Forelimb muscle (tissue), 1 donor: ENCODE results near the gene SIGMAR1. TPM values are rescaled to one million over a fixed set of nuclear protein-coding genes. Genes with fewer than 3 reads are reported as not detected.

Experiments used
- DNase-seq: peaks from one replicate; pipeline ENCODE4 v3.0.0-alpha.2; 2013; ENCODE audit warnings: low read depth
- polyA plus RNA-seq: library from polyadenylated mRNA; unstranded; fragments of 120-200 nt; gene quantifications from one replicate; pipeline ENCODE4 v1.2.1, GENCODE V29; 2013; ENCODE audit not compliant: insufficient read length

SIGMAR1 gene
- polyA plus RNA-seq, result 47.3 TPM

- no peak for DNase-seq
These were observed at the start of gene SIGMAR1 for GRCh38 chr9:34637356-34638137. SIGMAR1 (minus strand) TSS chr9:34637787; CDS start chr9:34637697, 90 bp downstream.

GRCh38 chr9:34686732-34687131 lies 49.1 kb upstream of the SIGMAR1 start:
- no peak for DNase-seq

GRCh38 chr9:34686231-34686630 lies 48.6 kb upstream of the SIGMAR1 start:
- DNase-seq, result no peak

- DNase-seq, result no peak
These were observed 48.0 kb upstream of the SIGMAR1 start for GRCh38 chr9:34685591-34685990.

- no peak for DNase-seq
These were observed 47.2 kb upstream of the SIGMAR1 start for GRCh38 chr9:34684816-34685215.

- no peak for DNase-seq
These were observed 46.6 kb upstream of the SIGMAR1 start for GRCh38 chr9:34684145-34684544.

GRCh38 chr9:34675869-34676268 lies 38.3 kb upstream of the SIGMAR1 start:
- DNase-seq, result no peak

GRCh38 chr9:34675048-34675714 lies 37.6 kb upstream of the SIGMAR1 start:
- no peak for DNase-seq

GRCh38 chr9:34674440-34674839 lies 36.9 kb upstream of the SIGMAR1 start:
- no peak for DNase-seq

- DNase-seq, result no peak
These were observed 33.7 kb upstream of the SIGMAR1 start for GRCh38 chr9:34671307-34671706.

- DNase-seq, result no peak
These were observed 32.4 kb upstream of the SIGMAR1 start for GRCh38 chr9:34669809-34670562.

- DNase-seq, result peak; percentile 85
These were observed 28.0 kb upstream of the SIGMAR1 start for GRCh38 chr9:34665381-34666250.

GRCh38 chr9:34665067-34665380 lies 27.4 kb upstream of the SIGMAR1 start:
- no peak for DNase-seq

- DNase-seq, result no peak
These were observed 26.9 kb upstream of the SIGMAR1 start for GRCh38 chr9:34664281-34665066.

- no peak for DNase-seq
These were observed 25.7 kb upstream of the SIGMAR1 start for GRCh38 chr9:34663303-34663605.

GRCh38 chr9:34662526-34663302 lies 25.1 kb upstream of the SIGMAR1 start, which contains the start of gene CCL27:
CCL27 (minus strand) TSS chr9:34662657; CDS start chr9:34662633, 24 bp downstream.
- DNase-seq, result no peak

GRCh38 chr9:34659592-34660253 lies 22.1 kb upstream of the SIGMAR1 start:
- DNase-seq, result no peak

- DNase-seq, result no peak
These were observed 20.9 kb upstream of the SIGMAR1 start for GRCh38 chr9:34658461-34658860.

- no peak for DNase-seq
These were observed 19.4 kb upstream of the SIGMAR1 start for GRCh38 chr9:34656992-34657391.

- no peak for DNase-seq
These were observed 17.8 kb upstream of the SIGMAR1 start for GRCh38 chr9:34655394-34655793.
